Hematopoietic multipotent progenitor cell treated with erythropoietin and hydrocortisone succinate and interleukin-3 and kit ligand, for 15 days (in vitro differentiated cells): ENCODE measurements around the gene NANOS3.

Experiments
- DNase-seq: peaks from one replicate; pipeline ENCODE4 v3.0.0-alpha.2; 2015; ENCODE audit warnings: low spot score

NANOS3 gene

DNA sequence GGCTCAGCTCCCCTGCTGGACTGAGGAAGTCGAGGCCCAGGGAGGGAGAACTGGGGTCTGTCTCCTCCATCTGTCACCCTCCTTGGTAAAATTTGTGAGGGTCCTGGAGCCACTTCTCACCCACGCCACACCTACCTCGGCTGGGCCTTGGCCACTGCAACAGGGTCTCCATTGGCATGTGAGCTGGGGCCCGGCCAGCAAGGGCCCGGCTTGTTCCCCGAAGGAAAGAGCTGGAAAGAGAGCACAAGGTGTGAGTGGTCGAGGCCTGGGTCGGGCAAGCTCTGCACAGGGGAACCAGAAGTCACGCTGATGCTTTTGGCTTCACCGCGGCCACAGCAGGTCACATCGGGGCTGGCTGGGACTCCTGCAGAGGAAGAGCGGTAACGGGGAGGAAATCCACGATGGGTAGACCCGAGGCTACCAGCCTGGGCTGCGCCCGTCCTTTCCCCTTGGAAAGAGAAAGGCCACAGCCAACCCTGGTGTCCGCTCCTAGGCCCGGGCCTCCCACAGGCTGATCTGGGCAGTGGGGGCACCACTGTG, 9.0 kb downstream of the NANOS3 start:
- DNase-seq: no peak

DNA sequence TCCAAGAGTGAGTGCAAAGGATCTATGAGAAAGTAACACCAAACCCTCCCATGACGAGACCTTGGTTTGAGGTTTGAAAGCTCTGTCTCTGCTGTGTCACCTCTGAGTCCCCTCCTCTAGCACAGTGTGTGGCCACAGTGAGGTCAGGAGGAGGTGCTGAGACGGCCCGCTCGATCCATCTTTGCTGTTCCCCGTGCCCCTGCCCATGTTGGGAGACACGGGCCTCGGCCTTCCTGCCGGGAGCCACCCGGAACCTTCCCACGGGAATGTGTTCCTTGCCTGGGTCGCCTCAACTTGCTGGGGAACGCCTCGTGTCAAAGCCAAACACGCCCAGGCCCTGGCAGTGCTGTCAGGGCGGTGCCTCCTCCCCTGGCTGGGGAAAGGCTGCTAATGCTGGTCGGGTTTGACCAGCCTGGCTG, 10.1 kb downstream of the NANOS3 start:
- DNase-seq: peak; percentile 49

DNA sequence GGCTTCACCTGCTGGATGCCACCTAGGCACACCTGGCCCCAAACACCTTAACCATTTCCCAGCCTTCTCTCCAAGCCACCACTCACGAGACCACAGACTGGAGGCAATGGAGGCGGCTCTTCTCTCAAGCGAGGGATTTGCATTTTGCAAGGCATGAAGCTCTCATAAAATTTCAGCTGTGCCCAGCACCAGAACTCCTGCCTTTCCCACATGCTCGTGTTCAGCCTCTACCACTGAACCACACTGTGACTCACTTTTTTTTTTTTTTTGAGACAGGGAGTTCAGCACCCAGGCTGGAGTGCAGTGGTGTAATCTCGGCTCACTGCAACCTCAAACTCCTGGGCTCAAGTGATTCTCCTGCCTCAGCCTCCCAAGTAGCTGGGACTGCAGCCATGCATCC, 10.6 kb downstream of the NANOS3 start:
- DNase-seq: no peak

DNA sequence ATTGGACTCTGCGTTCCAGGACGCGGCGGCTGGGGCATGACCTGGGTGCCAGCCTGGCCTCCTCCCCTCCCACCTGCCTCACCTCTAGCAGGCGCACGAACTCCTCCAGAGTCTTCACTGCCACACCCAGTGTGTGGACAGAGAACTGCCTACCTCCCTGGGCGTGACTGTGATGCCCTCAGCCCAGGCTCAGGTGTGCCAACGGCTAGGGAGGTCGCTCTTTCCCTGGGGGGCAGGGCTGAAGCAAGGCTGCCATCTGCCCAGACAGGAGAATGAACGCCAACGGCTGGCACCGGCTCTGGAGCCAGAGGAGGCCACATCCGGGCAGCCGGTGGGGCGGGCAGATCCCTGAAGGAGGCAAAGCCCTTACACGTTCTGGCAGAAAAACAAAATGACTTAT, 11.3 kb downstream of the NANOS3 start:
- no peak for DNase-seq

DNA sequence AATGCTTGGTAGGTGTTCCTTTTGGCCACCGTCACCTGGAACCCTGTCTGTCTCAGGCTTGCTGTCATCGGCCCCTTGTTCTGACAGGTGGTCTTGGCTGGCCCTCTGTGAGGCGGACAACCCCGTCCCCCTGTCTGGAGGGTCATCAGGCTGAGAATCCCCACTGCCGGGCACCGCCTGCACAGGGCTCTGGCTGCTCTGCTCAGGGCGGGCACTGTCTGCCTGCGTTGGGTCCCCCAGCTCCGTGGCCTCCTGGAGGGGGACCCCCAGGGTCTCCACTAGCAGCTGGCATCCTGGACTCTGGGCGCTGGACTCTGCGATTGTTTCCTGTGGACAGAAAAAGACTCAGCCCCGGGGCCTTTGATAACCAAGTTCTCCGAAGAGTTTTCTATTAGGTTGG, 13.2 kb downstream of the NANOS3 start:
- no peak for DNase-seq

DNA sequence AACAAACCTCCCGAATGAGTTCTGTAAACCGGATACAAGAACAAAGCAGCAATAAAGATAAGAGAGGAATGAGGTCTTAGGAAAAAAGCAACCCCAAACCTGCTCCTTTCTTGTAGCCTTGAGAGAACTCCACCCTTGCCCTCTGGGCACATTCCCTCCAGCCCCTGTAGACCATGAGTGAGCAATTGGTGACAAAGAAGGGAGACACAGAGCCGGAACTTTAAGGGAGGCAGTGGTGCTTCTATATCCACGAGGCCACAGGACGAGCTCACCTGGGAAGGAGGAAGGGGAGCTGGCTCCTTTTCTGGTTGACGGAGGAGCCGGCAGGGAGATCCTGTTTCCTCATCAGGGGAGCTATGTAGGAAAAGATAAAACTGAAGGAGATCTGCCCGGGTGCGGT, 15.9 kb downstream of the NANOS3 start:
- DNase-seq: no peak

DNA sequence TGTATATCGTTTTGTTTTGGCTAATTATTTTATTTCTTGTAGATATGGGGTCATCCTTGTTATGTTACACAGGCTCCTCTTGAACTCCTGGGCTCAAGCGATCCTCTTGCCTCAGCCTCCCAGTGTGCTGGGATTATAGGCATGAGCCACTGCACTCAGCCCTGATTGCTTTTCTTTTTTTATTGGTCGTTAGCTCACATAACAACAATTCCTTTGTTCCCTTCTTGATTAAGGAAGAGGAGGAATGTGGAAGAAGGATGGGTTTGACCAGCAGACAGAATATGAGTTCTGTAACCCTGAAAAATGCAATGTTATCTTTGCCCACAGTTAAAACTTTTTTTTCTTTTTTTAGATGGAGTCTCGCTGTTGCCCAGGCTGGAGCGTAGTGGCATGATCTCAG, 17.6 kb downstream of the NANOS3 start:
- no peak for DNase-seq

DNA sequence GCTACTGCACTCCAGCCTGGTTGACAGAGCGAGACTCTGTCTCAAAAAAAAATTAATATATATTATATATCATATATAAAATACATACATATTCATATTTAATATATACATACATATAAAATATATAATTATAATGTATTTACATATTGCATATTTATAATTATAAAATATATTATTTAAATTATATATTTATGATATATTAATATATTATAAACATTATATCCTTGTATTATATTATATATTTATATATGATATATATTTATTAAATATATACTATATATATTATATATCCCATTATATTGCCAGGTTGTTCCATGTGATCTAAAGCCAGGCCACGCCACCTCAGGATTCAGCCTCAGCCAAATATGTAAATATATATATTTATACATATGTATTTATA, 19.3 kb downstream of the NANOS3 start:
- no peak for DNase-seq

DNA sequence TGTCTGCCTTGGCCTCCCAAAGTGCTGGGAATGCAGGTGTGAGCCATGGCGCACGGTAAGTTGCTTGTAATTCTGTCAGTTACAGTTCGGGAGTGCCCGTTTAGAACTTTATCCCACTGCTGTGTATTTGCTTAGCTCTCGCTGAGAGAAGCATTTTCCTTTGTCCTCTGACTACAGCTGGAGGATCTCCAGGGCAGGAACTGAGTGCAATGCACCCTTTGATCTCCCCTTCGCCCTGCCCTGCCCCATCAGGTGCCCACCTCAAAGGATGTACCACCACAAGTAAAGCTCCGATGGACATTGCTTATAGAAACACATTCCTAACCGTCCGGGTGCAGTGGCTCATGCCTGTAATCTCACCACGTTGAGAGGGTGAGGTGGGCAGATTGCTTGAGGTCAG, 22.5 kb downstream of the NANOS3 start:
- no peak for DNase-seq

DNA sequence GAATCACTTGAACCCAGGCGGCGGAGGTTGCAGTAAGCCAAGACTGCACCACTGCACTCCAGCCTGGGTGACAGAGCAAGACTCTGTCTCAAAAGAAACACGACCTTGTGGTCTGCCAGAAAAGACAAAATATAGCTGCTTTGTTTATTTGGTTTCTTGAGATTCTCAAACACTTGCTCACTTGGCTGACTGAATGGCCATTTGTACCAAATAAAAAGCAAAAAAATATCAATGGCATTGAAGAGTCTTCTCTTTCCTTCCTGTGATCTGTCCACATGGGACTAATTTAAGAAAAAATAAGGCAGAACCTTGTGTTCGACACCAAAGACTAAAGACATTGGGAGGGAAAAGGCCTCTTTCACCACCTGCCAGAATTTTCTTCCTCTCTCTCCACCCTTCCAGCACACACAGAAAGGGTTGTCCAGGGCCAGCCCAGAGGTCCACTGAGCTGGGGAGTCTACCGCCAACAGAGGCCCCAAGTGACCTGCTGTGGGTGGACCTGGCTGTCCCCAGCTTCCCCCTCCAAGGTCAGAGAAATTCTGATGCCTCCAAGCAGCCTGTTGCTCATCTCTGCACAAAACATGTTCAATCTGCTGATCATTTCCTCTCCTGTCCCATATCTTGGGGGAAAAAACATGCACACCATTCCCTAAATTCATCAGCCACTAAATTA, 23.1 kb downstream of the NANOS3 start:
- no peak for DNase-seq

DNA sequence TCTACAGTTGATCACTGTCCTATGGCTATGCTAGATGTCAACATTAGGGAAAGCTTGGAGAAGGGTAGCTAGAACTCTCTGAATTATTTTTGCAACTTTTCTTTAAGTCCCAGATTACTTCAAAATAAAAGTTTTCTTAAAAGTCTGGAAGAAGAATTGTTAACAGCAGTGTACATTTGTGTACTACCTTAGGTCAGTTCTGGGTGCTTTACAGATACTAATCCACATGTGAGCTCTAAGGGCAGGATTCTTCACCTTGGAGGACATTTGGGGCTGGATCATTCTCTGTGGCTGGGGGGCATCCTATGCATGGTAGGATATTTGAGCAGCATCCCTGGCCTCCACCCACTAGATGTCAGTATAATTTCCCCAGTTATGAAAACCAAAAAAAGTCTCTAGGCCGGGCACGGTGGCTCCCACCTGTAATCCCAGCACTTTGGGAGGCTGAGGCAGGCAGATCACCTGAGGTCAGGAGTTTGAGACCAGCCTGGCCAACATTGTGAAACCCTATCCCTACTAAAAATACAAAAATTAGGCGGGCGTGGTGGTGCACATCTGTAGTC, 26.1 kb downstream of the NANOS3 start:
- DNase-seq: peak; percentile 47

DNA sequence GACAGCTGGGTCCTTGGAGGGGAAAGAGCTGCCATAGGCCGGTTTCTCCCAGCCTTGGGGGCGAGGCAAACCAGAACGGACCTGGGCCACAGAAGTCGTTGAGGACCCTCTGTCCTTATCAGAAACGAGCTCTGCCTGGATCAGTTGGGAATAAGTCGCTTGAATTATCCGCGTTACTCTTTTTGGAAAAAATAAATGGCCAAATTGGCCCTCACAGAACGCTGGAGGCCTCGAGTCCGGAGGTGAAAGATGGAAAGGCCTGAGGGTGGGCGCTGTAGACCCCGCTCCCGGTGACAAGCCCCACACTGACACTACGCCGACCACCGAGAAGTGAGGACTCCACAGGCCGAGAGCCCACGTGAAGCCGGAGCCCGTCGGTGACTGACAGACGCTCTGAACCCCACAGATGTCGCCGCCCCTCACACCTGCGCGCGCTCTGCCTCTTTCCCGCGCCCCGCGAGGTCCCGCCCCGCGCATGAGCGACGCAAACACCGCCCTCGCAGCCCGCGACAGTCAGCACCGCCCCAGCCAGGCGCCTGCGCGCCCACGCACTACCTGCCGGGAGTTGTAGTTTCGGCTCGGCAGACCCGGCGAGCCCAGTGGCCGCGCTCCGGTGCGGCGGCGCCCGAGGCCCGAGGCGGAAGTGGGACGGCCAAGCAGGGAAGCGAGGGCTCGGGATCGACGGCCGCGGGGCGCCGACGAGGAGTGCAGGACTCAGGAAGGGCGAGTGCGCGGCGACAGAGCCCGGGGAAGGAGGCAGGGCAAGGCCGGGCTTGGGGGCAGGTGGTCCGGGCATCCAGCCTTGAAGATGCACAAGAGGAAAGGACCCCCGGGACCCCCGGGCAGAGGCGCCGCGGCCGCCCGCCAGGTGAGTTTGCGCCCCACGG, 28.9 kb downstream of the NANOS3 start, which contains the start of the genes BRME1 and CC2D1A:
TSS of gene BRME1 (minus strand) at position 484 of the 887 bp plus-strand sequence. CDS start 1,225 bp downstream, outside the sequence.
TSS of gene CC2D1A (plus strand) at position 568 of the 887 bp plus-strand sequence. CDS start at position 809, 241 bp downstream.
- peak; percentile 93 for DNase-seq

DNA sequence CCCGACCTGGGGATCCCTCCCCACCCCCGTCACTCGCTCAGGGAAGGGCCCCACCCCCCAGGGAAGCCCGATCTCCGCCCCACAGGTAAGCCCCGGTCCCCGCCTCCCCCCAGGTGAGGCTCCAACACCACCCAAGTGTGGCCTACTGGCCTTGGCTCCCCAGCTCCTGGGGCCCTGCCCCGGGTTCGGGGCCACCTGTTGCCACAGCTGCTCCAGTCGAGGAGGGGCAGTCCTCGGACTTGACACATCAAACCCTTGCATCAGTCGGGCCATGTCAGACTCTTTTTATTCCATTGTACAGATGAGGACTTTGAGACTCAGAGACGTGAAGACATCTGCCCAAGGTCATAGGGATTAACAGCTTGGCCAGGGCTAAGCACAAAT, 29.6 kb downstream of the NANOS3 start:
- DNase-seq: peak; percentile 23

DNA sequence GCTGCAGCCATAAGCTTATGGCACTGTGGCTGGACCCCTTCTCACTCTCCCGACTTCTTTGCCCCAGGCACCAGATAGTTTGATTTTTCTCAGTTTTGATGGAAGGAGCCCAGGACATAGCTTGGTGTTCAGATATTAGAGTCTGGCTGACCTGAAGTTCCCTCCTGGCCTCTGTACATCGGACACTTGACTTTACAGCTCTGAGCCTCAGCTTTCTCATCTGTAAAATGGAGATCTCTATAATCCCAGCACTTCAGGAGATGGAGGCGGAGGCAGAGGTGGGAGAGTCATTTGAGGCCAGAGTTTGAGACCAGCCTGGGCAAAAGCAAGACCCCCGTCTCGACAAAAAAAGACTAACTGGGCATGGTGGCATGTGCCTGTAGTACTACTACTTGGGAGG, 30.0 kb downstream of the NANOS3 start:
- no peak for DNase-seq

DNA sequence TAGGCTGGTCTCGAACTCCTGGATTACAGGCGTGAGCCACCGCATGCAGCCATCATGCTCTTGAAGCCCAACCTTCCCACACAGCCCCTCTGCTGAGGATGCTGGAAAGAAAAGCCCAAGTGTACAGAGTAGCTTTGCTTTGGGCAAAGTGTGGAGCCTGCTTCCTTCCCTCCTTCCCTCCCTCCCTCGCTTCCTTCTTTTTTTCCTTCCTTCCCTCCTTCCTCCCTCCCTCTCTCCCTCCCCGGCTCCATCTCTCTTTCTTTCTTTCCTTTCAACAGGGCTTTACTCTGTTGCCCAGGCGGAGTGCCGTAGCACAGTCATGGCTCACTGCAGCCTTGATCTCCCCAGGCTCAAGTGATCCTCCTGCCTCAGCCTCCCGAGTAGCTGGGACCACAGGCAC, 31.7 kb downstream of the NANOS3 start:
- DNase-seq: no peak

DNA sequence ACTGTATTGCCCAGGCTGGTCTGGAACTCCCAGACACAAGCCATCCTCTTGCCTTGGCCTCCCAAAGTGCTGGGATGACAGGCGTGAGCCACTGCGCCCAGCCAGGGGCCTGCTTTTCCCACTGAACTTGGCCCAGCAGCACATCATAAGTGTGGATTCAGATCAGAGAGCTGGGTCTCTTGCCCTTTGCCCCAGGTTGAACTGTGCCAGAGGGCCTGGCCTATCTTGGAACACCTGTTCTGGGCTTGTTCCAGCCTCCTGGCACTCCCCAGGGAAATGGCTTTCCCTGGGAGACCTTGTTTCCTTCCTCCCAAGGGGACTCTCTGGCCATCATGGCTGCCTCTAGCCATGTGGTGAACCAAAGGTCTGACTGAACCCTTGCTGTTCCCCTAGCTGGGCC, 32.5 kb downstream of the NANOS3 start:
- no peak for DNase-seq

DNA sequence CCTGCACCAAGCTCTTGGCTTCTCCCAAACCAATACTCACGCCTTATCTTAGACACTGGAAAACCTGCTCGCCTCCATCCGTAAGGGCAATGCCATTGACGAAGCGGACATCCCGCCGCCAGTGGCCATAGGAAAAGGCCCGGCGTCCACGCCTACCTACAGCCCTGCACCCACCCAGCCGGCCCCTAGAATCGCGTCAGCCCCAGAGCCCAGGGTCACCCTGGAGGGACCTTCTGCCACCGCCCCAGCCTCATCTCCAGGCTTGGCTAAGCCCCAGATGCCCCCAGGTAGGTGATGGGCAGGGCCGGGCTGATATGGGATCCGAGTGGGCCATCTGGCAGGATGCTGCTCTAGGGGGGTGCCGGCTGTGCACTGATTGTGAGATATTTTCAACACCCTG, 36.4 kb downstream of the NANOS3 start:
- DNase-seq: no peak

DNA sequence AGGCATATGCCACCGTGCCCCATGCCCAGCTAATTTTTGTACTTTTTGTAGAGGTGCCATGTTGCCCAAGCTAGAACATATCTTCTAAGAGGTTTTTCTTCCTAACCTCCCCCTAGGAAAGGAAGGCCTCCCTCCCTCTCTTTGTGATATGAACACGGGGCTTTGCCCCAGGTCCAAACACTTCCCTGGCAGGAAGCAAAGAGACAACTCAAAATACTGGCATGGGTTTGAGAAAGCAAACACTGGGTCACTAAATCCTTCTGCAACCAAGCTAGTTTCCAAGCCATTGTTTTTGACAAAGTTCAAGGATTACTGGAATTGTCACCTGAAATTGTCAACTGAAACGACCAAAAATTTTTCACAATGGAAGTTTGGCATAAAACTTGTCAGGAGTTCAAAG, 37.8 kb downstream of the NANOS3 start:
- no peak for DNase-seq

DNA sequence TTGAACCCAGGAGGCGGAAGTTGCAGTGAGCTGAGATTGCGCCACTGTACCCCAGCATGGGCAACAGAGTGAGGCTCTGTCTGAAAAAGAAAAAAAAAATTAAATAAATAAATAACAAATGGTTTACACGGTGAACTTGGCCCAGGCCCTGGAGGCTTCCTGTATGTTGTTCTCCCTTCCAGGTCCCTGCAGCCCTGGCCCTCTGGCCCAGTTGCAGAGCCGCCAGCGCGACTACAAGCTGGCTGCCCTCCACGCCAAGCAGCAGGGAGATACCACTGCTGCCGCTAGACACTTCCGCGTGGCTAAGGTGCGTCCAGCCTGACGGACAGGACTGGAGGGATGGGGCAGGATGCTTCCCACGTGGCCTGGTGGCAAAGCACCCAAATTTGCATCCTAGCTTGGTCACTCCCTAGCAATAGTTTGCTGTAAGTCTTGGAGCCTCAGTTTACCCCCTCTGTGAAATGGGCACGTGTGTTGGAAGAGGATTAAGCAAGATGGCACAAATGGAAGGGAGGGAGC, 41.0 kb downstream of the NANOS3 start:
- no peak for DNase-seq

DNA sequence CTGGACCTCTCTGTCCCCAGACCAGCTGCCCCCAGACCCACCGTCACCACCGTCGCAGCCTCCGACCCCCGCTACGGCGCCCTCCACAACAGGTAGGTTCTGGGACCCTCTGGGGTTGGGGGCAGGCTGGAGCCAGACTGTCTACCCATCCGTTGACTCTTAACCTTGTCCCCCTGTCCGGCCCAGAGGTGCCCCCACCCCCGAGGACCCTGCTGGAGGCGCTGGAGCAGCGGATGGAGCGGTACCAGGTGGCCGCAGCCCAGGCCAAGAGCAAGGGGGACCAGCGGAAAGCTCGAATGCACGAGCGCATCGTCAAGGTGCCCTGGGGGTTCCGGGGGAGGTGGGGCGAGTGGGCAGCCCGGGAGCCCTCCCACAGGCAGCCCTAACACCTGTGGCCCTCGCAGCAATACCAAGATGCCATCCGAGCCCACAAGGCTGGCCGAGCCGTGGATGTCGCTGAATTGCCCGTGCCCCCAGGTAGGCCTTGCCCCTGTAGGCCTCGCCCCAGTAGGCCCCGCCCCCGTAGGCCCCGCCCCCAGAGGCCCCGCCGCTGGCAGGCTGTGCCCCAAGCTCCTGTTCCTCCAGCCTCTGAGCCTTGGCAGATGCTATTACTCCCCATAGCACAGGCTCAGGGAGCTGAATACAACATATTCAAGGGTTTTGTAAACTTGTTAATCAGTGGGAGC, 41.9 kb downstream of the NANOS3 start:
- no peak for DNase-seq

DNA sequence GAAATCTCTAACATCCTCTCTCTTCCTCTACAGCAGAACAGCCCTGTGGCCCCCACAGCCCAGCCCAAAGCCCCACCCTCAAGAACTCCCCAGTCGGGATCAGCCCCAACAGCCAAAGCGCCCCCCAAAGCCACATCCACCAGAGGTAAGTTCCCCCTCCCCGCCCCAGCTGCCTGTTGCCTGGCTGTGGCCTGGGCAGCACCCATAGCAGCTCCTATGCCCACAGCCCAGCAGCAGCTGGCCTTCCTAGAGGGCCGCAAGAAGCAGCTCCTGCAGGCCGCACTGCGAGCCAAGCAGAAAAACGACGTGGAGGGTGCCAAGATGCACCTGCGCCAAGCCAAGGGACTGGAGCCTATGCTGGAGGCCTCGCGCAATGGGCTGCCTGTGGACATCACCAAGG, 43.6 kb downstream of the NANOS3 start:
- no peak for DNase-seq
